ENCODE data around the gene PEX11G. TPM values are rescaled to one million over a fixed set of nuclear protein-coding genes. Genes with fewer than 3 reads are reported as not detected.

PEX11G gene
- total and polyA plus RNA-seq, 10 of the 15 experiments (the other 5 are each of a cell fraction or from before 2014, with no cell fraction given), result 0.05 to 1.8 (median 0.73) TPM; not detected in 1

GRCh38 chr19:7444042-7444441 is 44.8 kb downstream of the PEX11G start:
- Histone ChIP-seq H3K27me3 (replicated peaks in 1 of 2; ENCODE audit: control insufficient read depth in 2 of 2, insufficient read depth in 2 of 2, low read length in 1 of 2) (no peaks in the 10 kb centered on the region), H3K36me3 (ENCODE audit: control insufficient read depth in 2 of 2, insufficient read depth in 2 of 2, low read length in 1 of 2) (peaks cover 21 to 33% of the 10 kb centered on the region in 2 experiments), H3K4me1 (ENCODE audit: control insufficient read depth, insufficient read depth, low read length) (no peaks in the 10 kb centered on the region), H2AFZ (ENCODE audit: control insufficient read depth, low read depth, low read length) (no peak overlapping the region), H3K4me2 (ENCODE audit: control insufficient read depth, insufficient read depth) (no peak overlapping the region), H4K20me1 (ENCODE audit: control insufficient read depth, insufficient read depth) (no peaks in the 10 kb centered on the region), H3K27ac (ENCODE audit: control insufficient read depth, insufficient read depth) (no peak overlapping the region), H3K9me3 (replicated peaks; ENCODE audit: control insufficient read depth, insufficient read depth, low read length) (no peaks in the 10 kb centered on the region), H3K79me2 (ENCODE audit: control insufficient read depth, insufficient read depth, low read length) (no peaks in the 10 kb centered on the region), H3K4me3 (no peak overlapping the region), H3K9ac (ENCODE audit: control insufficient read depth, insufficient read depth, low read length) (no peak overlapping the region)
- TF ChIP-seq SIX5 (IDR thresholded peaks at IDR 0.05; ENCODE audit: low read depth, low read length, severe bottlenecking) (no peak), MTA2 (IDR thresholded peaks at IDR 0.05; ENCODE audit: low read depth) (no peak), TARDBP (IDR thresholded peaks at IDR 0.05; ENCODE audit: borderline replicate concordance) (no peak), ETV6 (conservative IDR thresholded peaks at IDR 0.05 in 1 of 2, IDR thresholded peaks at IDR 0.05 in 1 of 2; ENCODE audit: borderline replicate concordance in 1 of 2, low read depth in 1 of 2) (no peak), EZH2 (IDR thresholded peaks at IDR 0.05; ENCODE audit: borderline replicate concordance, control insufficient read depth, low read depth, low read length) (no peak), ZNF217 (IDR thresholded peaks at IDR 0.05) (no peak), RFX5 (IDR thresholded peaks at IDR 0.05; ENCODE audit: low read depth, low read length) (no peak), PML (IDR thresholded peaks at IDR 0.05; ENCODE audit: low read length) (no peak)
- ChIA-PET CTCF (no interaction called here), RAD21 (ENCODE audit: unreplicated experiment) (no interaction called here), SMC1A (ENCODE audit: uncharacterized antibody, unreplicated experiment) (no interaction called here), POLR2A (no interaction called here)
- DNase-seq (ENCODE audit: low read depth, low spot score) (no peak), FAIRE-seq (no peak), ATAC-seq (no peak)
- in situ Hi-C loops (cut with MboI), result no loop called here
- WGBS (ENCODE audit: insufficient coverage, insufficient replicate concordance, low lambda C conversion rate, missing lambda C conversion rate), result 97% methylated on average over 19 of the region's 19 CpGs
- intact Hi-C loops (cut with micrococcal nuclease; ENCODE audit: unreplicated experiment), result no loop called here
- BruUV-seq (replicated peaks), result no TSS peak

GRCh38 chr19:7442423-7442822 is 46.4 kb downstream of the PEX11G start:
- Histone ChIP-seq H3K9me3 (replicated peaks; ENCODE audit: control insufficient read depth, insufficient read depth, low read length) (no peaks in the 10 kb centered on the region), H2AFZ (ENCODE audit: control insufficient read depth, low read depth, low read length) (no peak overlapping the region), H3K9ac (ENCODE audit: control insufficient read depth, insufficient read depth, low read length) (no peak overlapping the region), H3K27me3 (replicated peaks in 1 of 2; ENCODE audit: control insufficient read depth in 2 of 2, insufficient read depth in 2 of 2, low read length in 1 of 2) (no peaks in the 10 kb centered on the region), H3K4me3 (no peak overlapping the region), H4K20me1 (ENCODE audit: control insufficient read depth, insufficient read depth) (no peaks in the 10 kb centered on the region), H3K79me2 (ENCODE audit: control insufficient read depth, insufficient read depth, low read length) (no peaks in the 10 kb centered on the region), H3K4me2 (ENCODE audit: control insufficient read depth, insufficient read depth) (no peak overlapping the region), H3K27ac (ENCODE audit: control insufficient read depth, insufficient read depth) (no peak overlapping the region), H3K4me1 (ENCODE audit: control insufficient read depth, insufficient read depth, low read length) (no peaks in the 10 kb centered on the region), H3K36me3 (ENCODE audit: control insufficient read depth in 2 of 2, insufficient read depth in 2 of 2, low read length in 1 of 2) (peaks cover 20 to 27% of the 10 kb centered on the region in 2 experiments)
- POLR2A ChIA-PET, result no interaction called here
- ATAC-seq (no peak), FAIRE-seq (no peak), DNase-seq (ENCODE audit: low read depth, low spot score) (no peak)
- intact Hi-C loops (cut with micrococcal nuclease; ENCODE audit: unreplicated experiment), result no loop called here
- RAD21 ChIA-PET (ENCODE audit: unreplicated experiment), result no interaction called here
- WGBS (ENCODE audit: insufficient coverage, insufficient replicate concordance, low lambda C conversion rate, missing lambda C conversion rate), result 88% methylated on average over 9 of the region's 9 CpGs
- CTCF ChIA-PET, result interaction anchor here (0.8 kb wide), 1 partner anchor 126 kb away, joined by 3 read pairs; no protein-coding TSS in a partner anchor
- no TSS peak for BruUV-seq (replicated peaks)
- in situ Hi-C loops (cut with MboI), result no loop called here
- SMC1A ChIA-PET (ENCODE audit: uncharacterized antibody, unreplicated experiment), result no interaction called here
- no peak for TF ChIP-seq PAX8 (IDR thresholded peaks at IDR 0.05)
- TF ChIP-seq CEBPZ (IDR thresholded peaks at IDR 0.05; ENCODE audit: low read depth, low read length), result no peak
- no peak for TF ChIP-seq DPF2 (IDR thresholded peaks at IDR 0.05)
- TF ChIP-seq RELB (IDR thresholded peaks at IDR 0.05; ENCODE audit: low read depth), result no peak
- no peak for TF ChIP-seq CREM (IDR thresholded peaks at IDR 0.05; ENCODE audit: low read depth)
- TF ChIP-seq NFYB (IDR thresholded peaks at IDR 0.05; ENCODE audit: insufficient read depth, low read depth, low read length), result no peak
- no peak for TF ChIP-seq ZBED1 (IDR thresholded peaks at IDR 0.05; ENCODE audit: borderline replicate concordance)
- TF ChIP-seq NR2F1 (conservative IDR thresholded peaks at IDR 0.05), result no peak

Data from GM12878 (cell line).